HepG2 (cell line): ENCODE data around the gene ADCY9. TPM values are rescaled to one million over a fixed set of nuclear protein-coding genes. Genes with fewer than 3 reads are reported as not detected.

Source experiments
- ATAC-seq: fragments of 200-7000 bp; cut with Tn5 transposase; 3 replicates; pipeline ENCODE4 v1.9.1; 2020; ENCODE audit warnings: mild to moderate bottlenecking, moderate library complexity
- BruUV-seq: library from RNA; stranded (reverse); fragments of 400-500 nt; replicated peaks from 2 replicates; lab custom pipeline; 2021; lab: Mats Ljungman, UMichigan
- CTCF ChIA-PET: fragments of 300-600 bp; formaldehyde crosslinking; extraction: SDS; loops from one replicate; lab custom pipeline; 2021; ENCODE audit warnings: low total read pairs, inconsistent platforms, low intra/inter-chr PET ratio; lab: Yijun Ruan, JAX
- POLR2A ChIA-PET: fragments of 350-600 bp; sonication (Branson Sonifier 250); formaldehyde crosslinking; loops from one replicate; lab custom pipeline; 2020; ENCODE audit warnings: antibody characterized with exemption, inconsistent platforms; lab: Yijun Ruan, JAX
- DNase-seq: peaks from one replicate; pipeline ENCODE4 v3.0.0-alpha.2; 2015; ENCODE audit warnings: low spot score
- FAIRE-seq: peaks from 3 replicates; lab custom pipeline; 2011; peaks lifted over from hg19 to GRCh38; lab: Jason Lieb, UNC
- H2AFZ ChIP-seq: one replicate; pipeline ENCODE4 v1.6.1; 2011; ENCODE audit warnings: low read length, inconsistent platforms
- H3K27ac ChIP-seq: fragments of 300-600 bp; 3 replicates; pipeline ENCODE4 v1.8.0; 2011; ENCODE audit warnings: mixed run types, mild to moderate bottlenecking, mixed read lengths, low read length, inconsistent platforms; ENCODE audit not compliant: insufficient read depth; ENCODE audit errors: extremely low read length
- H3K27me3 ChIP-seq, 2 experiments: fragments of 200-600 bp in 1 of 2; 2 replicates in 1 of 2; 3 replicates in 1 of 2; pipeline versions ENCODE4 v1.6.0 to v1.8.0; 2011; ENCODE audit warnings: low read length in 2 of 2, mild to moderate bottlenecking in 2 of 2, moderate library complexity in 2 of 2, inconsistent platforms in 1 of 2; ENCODE audit not compliant: insufficient read depth in 2 of 2, control insufficient read depth in 1 of 2
- H3K36me3 ChIP-seq, 2 experiments: fragments of 200-600 bp in 1 of 2; replicated peaks in 1 of 2; 2 replicates in 1 of 2; 3 replicates in 1 of 2; pipeline versions ENCODE4 v1.5.1 to v1.8.0; 2011; ENCODE audit warnings: low read length in 2 of 2, inconsistent platforms in 1 of 2; ENCODE audit not compliant: insufficient read depth in 2 of 2, control insufficient read depth in 1 of 2
- H3K4me1 ChIP-seq: 2 replicates; pipeline ENCODE4 v1.5.1; 2012; ENCODE audit warnings: low read length, inconsistent platforms; ENCODE audit not compliant: insufficient read depth
- H3K4me2 ChIP-seq: 2 replicates; pipeline ENCODE4 v1.6.0; 2011; ENCODE audit warnings: low read depth, low read length, inconsistent platforms
- H3K4me3 ChIP-seq, 3 experiments: fragments of 200-600 bp in 1 of 3; sonication (generic), shearing (Covaris generic) in 1 of 3; replicated peaks in 1 of 3; 2 replicates each; pipeline ENCODE4 v1.5.1; 2011 to 2016; ENCODE audit warnings: low read length in 3 of 3, inconsistent platforms in 2 of 3, low read depth in 2 of 3, mild to moderate bottlenecking in 2 of 3, control low read depth in 1 of 3, mixed read lengths in 1 of 3; ENCODE audit not compliant: insufficient read depth in 1 of 3
- H3K79me2 ChIP-seq: one replicate; pipeline ENCODE4 v1.6.1; 2011; ENCODE audit warnings: low read length, inconsistent platforms; ENCODE audit not compliant: insufficient read depth
- H3K9ac ChIP-seq: 2 replicates; pipeline ENCODE4 v1.6.0; 2011; ENCODE audit warnings: mild to moderate bottlenecking, low read depth, low read length, inconsistent platforms; ENCODE audit not compliant: insufficient read depth
- H3K9me3 ChIP-seq: 2 replicates; pipeline ENCODE4 v1.5.1; 2012; ENCODE audit warnings: mild to moderate bottlenecking, low read length
- H4K20me1 ChIP-seq: 2 replicates; pipeline ENCODE4 v1.6.0; 2011; ENCODE audit warnings: inconsistent platforms, mild to moderate bottlenecking, low read length, moderate library complexity; ENCODE audit not compliant: insufficient read depth
- ATF1 ChIP-seq: IDR thresholded peaks from 2 replicates; pipeline ENCODE4 v1.6.1; 2016; ENCODE audit warnings: mild to moderate bottlenecking, control low read depth
- JUN ChIP-seq: sonication (generic); formaldehyde crosslinking; IDR thresholded peaks from 2 replicates; pipeline ENCODE4 v1.4.0; 2020; ENCODE audit warnings: mild to moderate bottlenecking, missing genetic modification reagents
- MED13 ChIP-seq: sonication (generic); formaldehyde crosslinking; IDR thresholded peaks from 2 replicates; pipeline ENCODE4 v1.5.0; 2020; ENCODE audit warnings: missing genetic modification reagents
- RBAK ChIP-seq: sonication (generic); formaldehyde crosslinking; IDR thresholded peaks from 2 replicates; pipeline ENCODE4 v1.5.1; 2020; ENCODE audit warnings: mild to moderate bottlenecking, missing genetic modification reagents
- RFX5 ChIP-seq: IDR thresholded peaks from 2 replicates; pipeline ENCODE4 v1.6.1; 2011; ENCODE audit warnings: low read depth, low read length, improper control_type of control experiment
- RNF2 ChIP-seq: fragments of 450-650 bp; conservative IDR thresholded peaks from 2 replicates; pipeline ENCODE4 v1.6.1; 2016; ENCODE audit warnings: low read depth
- SRSF4 ChIP-seq: fragments of 200-400 bp; formaldehyde crosslinking; IDR thresholded peaks from one replicate; pipeline ENCODE4 v1.6.1; 2018; ENCODE audit warnings: mild to moderate bottlenecking, low read depth, low read length, moderate library complexity; ENCODE audit not compliant: poor library complexity, severe bottlenecking
- TGIF2 ChIP-seq: IDR thresholded peaks from 2 replicates; pipeline ENCODE4 v1.6.1; 2016; ENCODE audit warnings: control low read depth, missing compliant biosample characterization
- ZNF790 ChIP-seq: sonication (generic); formaldehyde crosslinking; IDR thresholded peaks from 2 replicates; pipeline ENCODE4 v1.8.0; 2022; ENCODE audit warnings: missing genetic modification reagents, mild to moderate bottlenecking, borderline replicate concordance
- ZNF878 ChIP-seq: sonication (generic); formaldehyde crosslinking; IDR thresholded peaks from 2 replicates; pipeline ENCODE4 v1.8.1; 2023; ENCODE audit warnings: mild to moderate bottlenecking, missing genetic modification reagents, moderate library complexity
- WGBS: methylation state at CpG from one replicate; pipeline ENCODE4 v1.1.6; 2017; ENCODE audit warnings: low lambda C conversion rate; 5-methylcytosine and 5-hydroxymethylcytosine counted together
- in situ Hi-C: cut with HindIII; loops from 2 replicates; pipeline ENCODE4 v1.10.0; 2017; ENCODE audit warnings: low pct_unique_long_range_greater_than_20kb; ENCODE audit not compliant: extremely low pct_ligation_motif_present
- intact Hi-C: fragments of 100-400 bp; cut with micrococcal nuclease; formaldehyde crosslinking; loops from one replicate; pipeline ENCODE4 v1.10.0; 2022; ENCODE audit not compliant: unreplicated experiment
- polyA plus RNA-seq, 8 experiments: library from polyadenylated mRNA; depleted of rRNA in 3 of 8; stranded (reverse) in 7 of 8; unstranded in 1 of 8; fragments of >200 nt; fragmentation: Illumina TruSeq in 4 of 8; extraction: Trizol in 4 of 8; gene quantifications; 2 replicates each; pipeline versions ENCODE4 v1.2.1 to v1.2.3, GENCODE V29; 2011 to 2016; ENCODE audit warnings: low read depth in 4 of 8, missing spikeins in 1 of 8, mixed read lengths in 1 of 8; ENCODE audit not compliant: insufficient read depth in 1 of 8
- total RNA-seq, 5 experiments: library from RNA; depleted of rRNA; stranded (reverse); fragments of >200 nt; fragmentation: Illumina TruSeq; extraction: Trizol; gene quantifications; 2 replicates each; pipeline ENCODE4 v1.2.3, GENCODE V29; 2016; ENCODE audit warnings: low read depth in 1 of 5
- TF ChIP-seq, protein P1 (sequence below): sonication (generic); formaldehyde crosslinking; IDR thresholded peaks from 2 replicates; pipeline ENCODE4 v1.4.0; 2020; ENCODE audit warnings: mild to moderate bottlenecking, missing genetic modification reagents
- TF ChIP-seq, protein P2 (sequence below): IDR thresholded peaks from 2 replicates; pipeline ENCODE4 v1.6.1; 2016; ENCODE audit warnings: mild to moderate bottlenecking
- TF ChIP-seq, protein P3 (sequence below): sonication (generic); formaldehyde crosslinking; IDR thresholded peaks from 2 replicates; pipeline ENCODE4 v1.4.0; 2020; ENCODE audit warnings: missing genetic modification reagents, borderline replicate concordance

The ADCY9 gene
- total and polyA plus RNA-seq, 2 of the 13 experiments (the other 11 are each of a cell fraction or from before 2014, with no cell fraction given): 11.2 to 13.9 TPM

DNA sequence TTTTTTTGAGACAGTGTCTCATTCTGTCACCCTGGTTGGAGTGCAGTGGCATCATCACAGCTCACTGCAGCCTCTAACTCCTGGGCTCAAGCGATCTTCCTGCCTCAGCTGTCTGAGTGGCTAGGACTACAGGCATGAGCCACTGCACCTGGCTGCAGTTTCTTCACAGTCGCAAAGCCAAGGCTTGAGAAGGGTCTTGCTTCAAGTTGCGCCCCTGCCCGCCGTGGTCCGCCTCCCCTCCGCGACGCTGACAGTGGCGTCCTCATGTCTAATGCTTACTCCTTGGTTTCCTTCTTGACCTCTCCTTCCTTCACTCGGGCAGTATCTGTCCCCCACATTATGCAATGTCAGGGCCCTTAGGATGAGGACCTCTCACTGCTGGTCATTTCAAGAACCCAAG, 112.7 kb downstream of the ADCY9 start (continued):
- TF ChIP-seq, protein P1, sequence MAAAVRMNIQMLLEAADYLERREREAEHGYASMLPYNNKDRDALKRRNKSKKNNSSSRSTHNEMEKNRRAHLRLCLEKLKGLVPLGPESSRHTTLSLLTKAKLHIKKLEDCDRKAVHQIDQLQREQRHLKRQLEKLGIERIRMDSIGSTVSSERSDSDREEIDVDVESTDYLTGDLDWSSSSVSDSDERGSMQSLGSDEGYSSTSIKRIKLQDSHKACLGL (CRISPR knock-in tag): no peak
- TF ChIP-seq SRSF4 (no peak), TGIF2 (CRISPR knock-in tag) (no peak)
- TF ChIP-seq, all 625 proteins: peak for 0

DNA sequence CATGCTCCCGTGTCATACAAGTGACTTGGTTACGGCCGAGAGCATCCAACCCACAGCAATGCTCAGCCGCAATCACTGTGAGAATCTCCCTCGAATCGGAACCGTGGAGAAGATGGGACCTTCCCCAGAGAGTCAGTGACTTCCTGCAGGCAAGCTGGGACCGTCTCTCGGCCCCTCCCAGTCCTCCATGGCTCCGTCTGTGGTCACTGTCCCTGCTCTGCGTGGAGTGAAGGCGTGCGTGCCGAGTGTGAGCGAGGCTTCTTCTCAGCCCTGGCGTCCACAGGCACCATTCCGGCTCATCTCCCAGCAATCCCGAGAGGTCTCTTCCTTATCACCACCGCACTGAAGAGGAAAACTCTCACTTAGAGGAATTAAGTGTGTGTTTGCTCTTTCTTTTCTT, 113.1 kb downstream of the ADCY9 start:
- ChIA-PET CTCF (no interaction called here), POLR2A (no interaction called here)
- FAIRE-seq: no peak
- TF ChIP-seq, protein P2, sequence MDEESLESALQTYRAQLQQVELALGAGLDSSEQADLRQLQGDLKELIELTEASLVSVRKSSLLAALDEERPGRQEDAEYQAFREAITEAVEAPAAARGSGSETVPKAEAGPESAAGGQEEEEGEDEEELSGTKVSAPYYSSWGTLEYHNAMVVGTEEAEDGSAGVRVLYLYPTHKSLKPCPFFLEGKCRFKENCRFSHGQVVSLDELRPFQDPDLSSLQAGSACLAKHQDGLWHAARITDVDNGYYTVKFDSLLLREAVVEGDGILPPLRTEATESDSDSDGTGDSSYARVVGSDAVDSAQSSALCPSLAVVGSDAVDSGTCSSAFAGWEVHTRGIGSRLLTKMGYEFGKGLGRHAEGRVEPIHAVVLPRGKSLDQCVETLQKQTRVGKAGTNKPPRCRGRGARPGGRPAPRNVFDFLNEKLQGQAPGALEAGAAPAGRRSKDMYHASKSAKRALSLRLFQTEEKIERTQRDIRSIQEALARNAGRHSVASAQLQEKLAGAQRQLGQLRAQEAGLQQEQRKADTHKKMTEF (CRISPR knock-in tag): no peak
- TF ChIP-seq RNF2: no peak
- TF ChIP-seq RBAK (CRISPR knock-in tag): no peak
- TF ChIP-seq ZNF878 (CRISPR knock-in tag): no peak
- TF ChIP-seq RFX5: no peak
- no peak for TF ChIP-seq JUN
- TF ChIP-seq ZNF790 (CRISPR knock-in tag): no peak
- TF ChIP-seq MED13 (CRISPR knock-in tag): no peak
- TF ChIP-seq, protein P3, sequence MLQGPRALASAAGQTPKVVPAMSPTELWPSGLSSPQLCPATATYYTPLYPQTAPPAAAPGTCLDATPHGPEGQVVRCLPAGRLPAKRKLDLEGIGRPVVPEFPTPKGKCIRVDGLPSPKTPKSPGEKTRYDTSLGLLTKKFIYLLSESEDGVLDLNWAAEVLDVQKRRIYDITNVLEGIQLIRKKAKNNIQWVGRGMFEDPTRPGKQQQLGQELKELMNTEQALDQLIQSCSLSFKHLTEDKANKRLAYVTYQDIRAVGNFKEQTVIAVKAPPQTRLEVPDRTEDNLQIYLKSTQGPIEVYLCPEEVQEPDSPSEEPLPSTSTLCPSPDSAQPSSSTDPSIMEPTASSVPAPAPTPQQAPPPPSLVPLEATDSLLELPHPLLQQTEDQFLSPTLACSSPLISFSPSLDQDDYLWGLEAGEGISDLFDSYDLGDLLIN (CRISPR knock-in tag): no peak
- no peak for TF ChIP-seq ATF1 (CRISPR knock-in tag)
- no peaks in the 10 kb centered on the region for H4K20me1 ChIP-seq
- no peak overlapping the region for H3K27ac ChIP-seq
- intact Hi-C loops: no loop called here
- no peaks in the 10 kb centered on the region for H3K79me2 ChIP-seq
- no peaks in the 10 kb centered on the region for H3K27me3 ChIP-seq
- in situ Hi-C loops: no loop called here
- H3K4me1 ChIP-seq: no peaks in the 10 kb centered on the region
- no TSS peak for BruUV-seq
- no peak overlapping the region for H3K9ac ChIP-seq
- H3K36me3 ChIP-seq: peaks cover 12 to 32% of the 10 kb centered on the region in 2 experiments
- no peaks in the 10 kb centered on the region for H3K9me3 ChIP-seq
- H3K4me3 ChIP-seq: no peak overlapping the region
- no peak overlapping the region for H2AFZ ChIP-seq
- WGBS: 94% methylated on average over 19 of the region's 19 CpGs
- DNase-seq: no peak
- no peak for ATAC-seq
- no peak overlapping the region for H3K4me2 ChIP-seq
